HG02981 (cell line): ENCODE measurements around the gene DSG3.

Experiments
- ATAC-seq: cut with Tn5 transposase; IDR thresholded peaks from one replicate; pipeline ENCODE4 v1.9.1; 2021; ENCODE audit warnings: mild to moderate bottlenecking, moderate library complexity; ENCODE audit not compliant: unreplicated experiment

Gene DSG3

DNA sequence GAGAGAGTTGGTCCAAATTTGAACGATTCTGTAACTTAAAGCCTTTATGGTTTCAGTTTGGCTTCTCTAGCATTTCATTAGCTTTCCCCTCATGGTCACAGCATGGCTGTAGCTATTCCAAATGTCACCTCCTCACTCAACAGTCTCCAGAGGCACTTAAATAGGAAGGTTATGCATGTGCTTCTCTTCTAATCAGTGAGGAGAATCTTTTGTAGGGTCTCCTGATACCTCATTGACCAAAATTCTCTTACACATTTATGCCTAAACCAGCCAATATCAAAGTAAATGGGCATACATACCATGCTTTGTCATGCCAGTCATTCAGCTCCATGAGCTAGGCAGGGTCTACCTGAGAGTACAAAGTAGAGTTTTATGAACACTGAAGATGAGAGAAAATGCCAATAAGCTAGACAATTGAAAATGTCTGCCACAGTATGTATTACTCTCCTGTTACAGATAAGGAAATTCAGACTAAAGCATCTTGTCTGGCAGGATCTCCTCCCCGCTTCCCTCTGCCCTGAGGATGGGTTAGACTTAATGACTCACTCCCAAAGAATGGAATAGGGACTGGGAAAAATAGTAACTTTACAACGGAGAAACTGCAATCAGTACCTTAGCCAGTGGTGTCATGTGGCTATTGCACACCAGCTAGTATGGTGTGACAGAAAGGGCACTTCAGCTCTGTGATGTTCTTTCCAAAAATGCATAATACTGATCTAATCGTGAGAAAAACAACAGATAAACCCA lies 65.8 kb downstream of the DSG3 start:
- ATAC-seq: no peak

GRCh38 chr18:31516437-31516836 lies 68.9 kb downstream of the DSG3 start:
- no peak for ATAC-seq

GRCh38 chr18:31526374-31526773 lies 78.8 kb downstream of the DSG3 start:
- ATAC-seq: no peak
